Nephron (organoid): ENCODE data around the gene DSCAM.

ENCODE experiments used
- H3K27ac Mint-ChIP-seq, 3 experiments: 2 replicates each; pipeline ENCODE4 v1.8.0; 2020; ENCODE audit warnings: mixed read lengths in 3 of 3, mild to moderate bottlenecking in 2 of 3, moderate library complexity in 1 of 3
- H3K27me3 Mint-ChIP-seq: 2 replicates; pipeline ENCODE4 v1.8.0; 2021; ENCODE audit warnings: low read depth, mild to moderate bottlenecking, moderate library complexity, mixed read lengths
- H3K36me3 Mint-ChIP-seq: 2 replicates; pipeline ENCODE4 v1.8.0; 2020; ENCODE audit warnings: low read depth, mixed read lengths
- H3K4me1 Mint-ChIP-seq: 2 replicates; pipeline ENCODE4 v1.8.0; 2020; ENCODE audit warnings: mixed read lengths
- H3K4me3 Mint-ChIP-seq, 3 experiments: 2 replicates each; pipeline ENCODE4 v1.8.0; 2020; ENCODE audit warnings: mild to moderate bottlenecking in 3 of 3, mixed read lengths in 3 of 3, moderate library complexity in 2 of 3
- H3K9me3 Mint-ChIP-seq: 2 replicates; pipeline ENCODE4 v1.8.0; 2020; ENCODE audit warnings: mixed read lengths
- CTCF ChIP-seq, 3 experiments: fragments of 200-600 bp; sonication (generic); IDR thresholded peaks; one replicate each; pipeline ENCODE4 v1.5.0; 2021; ENCODE audit warnings: antibody characterized with exemption in 3 of 3; ENCODE audit not compliant: unreplicated experiment in 3 of 3

DSCAM gene

GRCh38 chr21:40379881-40380810, 466.8 kb downstream of the DSCAM start:
- H3K4me1 Mint-ChIP-seq, result no peaks in the 10 kb centered on the region

GRCh38 chr21:40377135-40377534, 469.8 kb downstream of the DSCAM start:
- Mint-ChIP-seq H3K36me3 (no peaks in the 10 kb centered on the region), H3K4me1 (peaks cover 6% of the 10 kb centered on the region), H3K27me3 (peaks cover 9% of the 10 kb centered on the region), H3K4me3 (no peak overlapping the region), H3K27ac (no peak overlapping the region), H3K9me3 (no peaks in the 10 kb centered on the region)
- no peak for TF ChIP-seq CTCF (IDR thresholded peaks at IDR 0.05; ENCODE audit: unreplicated experiment in 3 of 3)

More at GRCh38 chr21:40379881-40380810, 466.8 kb downstream of the DSCAM start:
- no peaks in the 10 kb centered on the region for H3K36me3 Mint-ChIP-seq
- TF ChIP-seq CTCF (IDR thresholded peaks at IDR 0.05; ENCODE audit: unreplicated experiment in 3 of 3), result no peak
- no peak overlapping the region for H3K27ac Mint-ChIP-seq
- peaks cover 3% of the 10 kb centered on the region for H3K27me3 Mint-ChIP-seq
- no peak overlapping the region for H3K4me3 Mint-ChIP-seq
- H3K9me3 Mint-ChIP-seq, result no peaks in the 10 kb centered on the region

GRCh38 chr21:40373761-40374160, 473.2 kb downstream of the DSCAM start:
- Mint-ChIP-seq H3K36me3 (no peaks in the 10 kb centered on the region), H3K4me1 (peaks cover 6% of the 10 kb centered on the region), H3K9me3 (no peaks in the 10 kb centered on the region), H3K27me3 (peaks cover 9% of the 10 kb centered on the region), H3K27ac (no peak overlapping the region), H3K4me3 (no peak overlapping the region)
- TF ChIP-seq CTCF (IDR thresholded peaks at IDR 0.05; ENCODE audit: unreplicated experiment in 3 of 3), result no peak

- Mint-ChIP-seq H3K27me3 (peaks cover 9% of the 10 kb centered on the region), H3K36me3 (no peaks in the 10 kb centered on the region), H3K9me3 (no peaks in the 10 kb centered on the region), H3K4me3 (no peak overlapping the region), H3K27ac (peak overlapping the region in 1 of 3 experiments; percentile 18), H3K4me1 (peaks cover 6% of the 10 kb centered on the region)
- no peak for TF ChIP-seq CTCF (IDR thresholded peaks at IDR 0.05; ENCODE audit: unreplicated experiment in 3 of 3)
Observed at GRCh38 chr21:40372506-40372905, 474.5 kb downstream of the DSCAM start.

- H3K27me3 Mint-ChIP-seq, result peaks cover 9% of the 10 kb centered on the region
- H3K9me3 Mint-ChIP-seq, result no peaks in the 10 kb centered on the region
- H3K27ac Mint-ChIP-seq, result no peak overlapping the region
- TF ChIP-seq CTCF (IDR thresholded peaks at IDR 0.05; ENCODE audit: unreplicated experiment in 3 of 3), result no peak
- no peak overlapping the region for H3K4me3 Mint-ChIP-seq
- peaks cover 6% of the 10 kb centered on the region for H3K4me1 Mint-ChIP-seq
- H3K36me3 Mint-ChIP-seq, result no peaks in the 10 kb centered on the region
Observed at GRCh38 chr21:40371329-40371728, 475.6 kb downstream of the DSCAM start.

GRCh38 chr21:40356644-40357043, 490.3 kb downstream of the DSCAM start:
- no peaks in the 10 kb centered on the region for H3K9me3 Mint-ChIP-seq
- H3K27me3 Mint-ChIP-seq, result no peaks in the 10 kb centered on the region
- no peaks in the 10 kb centered on the region for H3K36me3 Mint-ChIP-seq
- H3K4me1 Mint-ChIP-seq, result no peaks in the 10 kb centered on the region
- H3K27ac Mint-ChIP-seq, result no peak overlapping the region
- TF ChIP-seq CTCF (IDR thresholded peaks at IDR 0.05; ENCODE audit: unreplicated experiment in 3 of 3), result no peak
- no peak overlapping the region for H3K4me3 Mint-ChIP-seq
